ENCODE data around the gene NLGN1. TPM values are rescaled to one million over a fixed set of nuclear protein-coding genes. Genes with fewer than 3 reads are reported as not detected.

Gene NLGN1
- total and polyA plus RNA-seq, 2 of the 8 experiments (the other 6 are each of a cell fraction or from before 2014, with no cell fraction given) = 7.8 to 14.8 TPM

- DNase-seq (ENCODE audit: low read depth in 1 of 2, low spot score in 2 of 2) (no peak), FAIRE-seq (no peak)
- Histone ChIP-seq H3K14ac (ENCODE audit: insufficient read length) (no peak overlapping the region), H2BK5ac (ENCODE audit: low read depth, low read length) (no peak overlapping the region), H3K4me3 (ENCODE audit: extremely low read depth in 1 of 4, insufficient read depth in 2 of 4, low read depth in 3 of 4, low read length in 4 of 4) (no peak overlapping the region), H3K4me2 (ENCODE audit: insufficient read depth in 1 of 2, low read depth in 2 of 2, low read length in 2 of 2) (no peak overlapping the region), H3K56ac (replicated peaks; ENCODE audit: insufficient read length, low read depth, low read length) (no peak overlapping the region), H3K36me3 (ENCODE audit: control insufficient read depth in 2 of 4, insufficient read depth in 4 of 4, low read length in 3 of 4) (no peaks in the 10 kb centered on the region), H3K79me2 (ENCODE audit: control insufficient read depth in 1 of 2, insufficient read depth in 2 of 2, low read length in 2 of 2) (no peaks in the 10 kb centered on the region), H4K20me1 (replicated peaks in 1 of 2; ENCODE audit: control insufficient read depth in 1 of 2, insufficient read depth in 2 of 2, low read length in 2 of 2) (no peaks in the 10 kb centered on the region), H3K4ac (replicated peaks; ENCODE audit: insufficient read length, low read depth, low read length) (no peak overlapping the region), H3K4me1 (replicated peaks in 1 of 4; ENCODE audit: control insufficient read depth in 3 of 4, insufficient read depth in 4 of 4, low read length in 3 of 4) (no peaks in the 10 kb centered on the region), H3K79me1 (ENCODE audit: low read depth, low read length) (no peaks in the 10 kb centered on the region), H4K8ac (ENCODE audit: extremely low read depth, insufficient read depth, low read length) (no peak overlapping the region), H3K18ac (ENCODE audit: extremely low read depth, low read length) (no peak overlapping the region), H3K27ac (ENCODE audit: low read depth, low read length) (no peak overlapping the region), H3K9ac (replicated peaks in 1 of 4; ENCODE audit: extremely low read depth in 1 of 4, low read depth in 3 of 4, low read length in 3 of 4) (no peak overlapping the region), H4K5ac (ENCODE audit: insufficient read length, low read depth, low read length) (no peak overlapping the region), H2BK12ac (ENCODE audit: low read depth, low read length) (no peak overlapping the region), H3K23me2 (ENCODE audit: low read depth, low read length) (no peaks in the 10 kb centered on the region), H3K9me3 (ENCODE audit: insufficient read depth in 2 of 2, low read depth in 1 of 2, low read length in 1 of 2) (no peaks in the 10 kb centered on the region), H2BK15ac (ENCODE audit: low read length) (no peak overlapping the region), H2BK120ac (replicated peaks; ENCODE audit: low read depth, low read length) (no peak overlapping the region), H2AK5ac (ENCODE audit: low read depth, low read length) (no peak overlapping the region), H2AFZ (ENCODE audit: low read length) (no peak overlapping the region), H4K91ac (replicated peaks; ENCODE audit: insufficient read length, low read length) (no peak overlapping the region), H3K23ac (ENCODE audit: insufficient read length) (no peak overlapping the region), H3K27me3 (replicated peaks in 1 of 4; ENCODE audit: control insufficient read depth in 3 of 4, extremely low read depth in 1 of 4, insufficient read depth in 3 of 4, low read length in 3 of 4) (no peaks in the 10 kb centered on the region), H2BK20ac (ENCODE audit: low read length) (no peak overlapping the region)
- no peak for TF ChIP-seq TAF1 (IDR thresholded peaks at IDR 0.05; ENCODE audit: low read depth, low read length)
- no peak for TF ChIP-seq FOSL1 (IDR thresholded peaks at IDR 0.05; ENCODE audit: insufficient read depth, low read depth, low read length)
- no peak for TF ChIP-seq SP1 (IDR thresholded peaks at IDR 0.05; ENCODE audit: low read depth, low read length)
- TF ChIP-seq KDM1A (IDR thresholded peaks at IDR 0.05; ENCODE audit: borderline replicate concordance, low read length) = no peak
- TF ChIP-seq SIX5 (IDR thresholded peaks at IDR 0.05; ENCODE audit: low read depth, low read length) = no peak
- TF ChIP-seq MAX (IDR thresholded peaks at IDR 0.05) = no peak
- TF ChIP-seq HDAC6 (IDR thresholded peaks at IDR 0.05; ENCODE audit: low read depth, low read length) = no peak
- TF ChIP-seq POU5F1 (IDR thresholded peaks at IDR 0.05; ENCODE audit: low read depth, low read length) = no peak
- no peak for TF ChIP-seq PHF8 (conservative IDR thresholded peaks at IDR 0.05; ENCODE audit: low read depth, low read length)
- ChIA-PET POLR2A (ENCODE audit: partially characterized antibody) (no interaction called here), CTCF (ENCODE audit: partially characterized antibody) (no interaction called here)
- WGBS, 2 experiments (ENCODE audit: extremely low coverage in 1 of 2, insufficient coverage in 1 of 2, insufficient read length in 1 of 2, insufficient replicate concordance in 2 of 2, low coverage in 1 of 2, low lambda C conversion rate in 2 of 2, missing lambda C conversion rate in 1 of 2) = 93% methylated on average over 1 of the region's 1 CpG; no CpG with 5 or more reads in 1 of the 2 experiments
Measured at GRCh38 chr3:174000675-174001074, 603.1 kb downstream of the NLGN1 start.
